ENCODE data around the gene CFH. TPM values are rescaled to one million over a fixed set of nuclear protein-coding genes. Genes with fewer than 3 reads are reported as not detected.

CFH gene
- total and polyA plus RNA-seq, 10 of the 15 experiments (the other 5 are each of a cell fraction or from before 2014, with no cell fraction given), result 0.46 TPM; not detected in 9

GRCh38 chr1:196623079-196623478 is 28.8 kb upstream of the CFH start:
- CTCF ChIA-PET, result no interaction called here
- intact Hi-C loops (cut with micrococcal nuclease; ENCODE audit: unreplicated experiment), result no loop called here
- no peak overlapping the region for H3K4me2 ChIP-seq (ENCODE audit: control insufficient read depth, insufficient read depth)
- no peaks in the 10 kb centered on the region for H3K36me3 ChIP-seq (ENCODE audit: control insufficient read depth in 2 of 2, insufficient read depth in 2 of 2, low read length in 1 of 2)
- H3K4me3 ChIP-seq, result no peak overlapping the region
- H3K9ac ChIP-seq (ENCODE audit: control insufficient read depth, insufficient read depth, low read length), result no peak overlapping the region
- RAD21 ChIA-PET (ENCODE audit: unreplicated experiment), result no interaction called here
- FAIRE-seq, result no peak
- BruUV-seq (replicated peaks), result no TSS peak
- H3K27ac ChIP-seq (ENCODE audit: control insufficient read depth, insufficient read depth), result no peak overlapping the region
- H4K20me1 ChIP-seq (ENCODE audit: control insufficient read depth, insufficient read depth), result no peaks in the 10 kb centered on the region
- in situ Hi-C loops (cut with MboI), result no loop called here
- DNase-seq (ENCODE audit: low read depth, low spot score), result no peak
- H2AFZ ChIP-seq (ENCODE audit: control insufficient read depth, low read depth, low read length), result no peak overlapping the region
- WGBS (ENCODE audit: insufficient coverage, insufficient replicate concordance, low lambda C conversion rate, missing lambda C conversion rate), result 4% methylated on average over 1 of the region's 1 CpG
- H3K27me3 ChIP-seq (replicated peaks in 1 of 2; ENCODE audit: control insufficient read depth in 2 of 2, insufficient read depth in 2 of 2, low read length in 1 of 2), result no peaks in the 10 kb centered on the region
- H3K9me3 ChIP-seq (replicated peaks; ENCODE audit: control insufficient read depth, insufficient read depth, low read length), result no peaks in the 10 kb centered on the region
- ATAC-seq, result no peak
- no peaks in the 10 kb centered on the region for H3K79me2 ChIP-seq (ENCODE audit: control insufficient read depth, insufficient read depth, low read length)
- H3K4me1 ChIP-seq (ENCODE audit: control insufficient read depth, insufficient read depth, low read length), result no peaks in the 10 kb centered on the region
- POLR2A ChIA-PET, result no interaction called here
- SMC1A ChIA-PET (ENCODE audit: uncharacterized antibody, unreplicated experiment), result no interaction called here
- TF ChIP-seq E2F4 (IDR thresholded peaks at IDR 0.05; ENCODE audit: low read depth, low read length) (no peak), ZBTB33 (IDR thresholded peaks at IDR 0.05) (no peak), FOS (IDR thresholded peaks at IDR 0.05; ENCODE audit: borderline replicate concordance, extremely low read depth, insufficient read length) (no peak), MTA3 (IDR thresholded peaks at IDR 0.05; ENCODE audit: borderline replicate concordance, low read length) (no peak), ZSCAN29 (IDR thresholded peaks at IDR 0.05) (no peak), SPI1 (IDR thresholded peaks at IDR 0.05; ENCODE audit: borderline replicate concordance, insufficient read depth, low read depth, low read length) (no peak), SKIL (IDR thresholded peaks at IDR 0.05; ENCODE audit: low read depth, poor library complexity, severe bottlenecking) (no peak), POLR2AphosphoS2 (IDR thresholded peaks at IDR 0.05; ENCODE audit: low read depth, low read length) (no peak), BCL11A (IDR thresholded peaks at IDR 0.05; ENCODE audit: low read depth, low read length) (no peak), ATF3 (IDR thresholded peaks at IDR 0.05; ENCODE audit: borderline replicate concordance, extremely low read depth, low read depth, low read length) (no peak), CEBPZ (IDR thresholded peaks at IDR 0.05; ENCODE audit: low read depth, low read length) (no peak), GABPA (IDR thresholded peaks at IDR 0.05; ENCODE audit: low read depth) (no peak)

All from GM12878 (cell line).